Measurements from ENCODE around the gene PTCD1. TPM values are rescaled to one million over a fixed set of nuclear protein-coding genes. Genes with fewer than 3 reads are reported as not detected.
A peak's percentile ranks its signal among the peaks of the same experiment; 100 is the strongest.

Gene PTCD1
- total and polyA plus RNA-seq, 2 experiments from 2014 or later: 12.2 to 13.4 TPM

- Histone ChIP-seq H4K20me1 (replicated peaks; ENCODE audit: insufficient read depth) (peaks cover 23% of the 10 kb centered on the region), H3K27me3 (ENCODE audit: insufficient read depth) (no peaks in the 10 kb centered on the region), H3F3A (replicated peaks; ENCODE audit: low read depth) (peaks cover 11% of the 10 kb centered on the region; the same call in 1 of the 2 replicates), H2AFZ (no peak overlapping the region), H3K4me3 (no peak overlapping the region), H3K4me1 (ENCODE audit: insufficient read depth) (no peaks in the 10 kb centered on the region), H3K27ac (ENCODE audit: low read depth) (no peak overlapping the region), H3K36me3 (ENCODE audit: insufficient read depth) (peaks cover 51% of the 10 kb centered on the region), H3K9me2 (ENCODE audit: insufficient read depth) (no peaks in the 10 kb centered on the region), H3K4me2 (no peak overlapping the region), H3K79me2 (replicated peaks; ENCODE audit: insufficient read depth) (peaks cover 9% of the 10 kb centered on the region; the same call in 1 of the 2 replicates)
- Mint-ChIP-seq H3K27me3 (ENCODE audit: insufficient read depth, low read depth, poor library complexity) (peaks cover 11% of the 10 kb centered on the region), H3K4me3 (no peak overlapping the region), H3K9me3 (no peaks in the 10 kb centered on the region), H3K4me1 (no peaks in the 10 kb centered on the region), H3K36me3 (ENCODE audit: low read depth) (peaks cover 94% of the 10 kb centered on the region), H3K27ac (no peak overlapping the region)
- TF ChIP-seq CTCF (conservative IDR thresholded peaks at IDR 0.05; ENCODE audit: low read depth in 2 of 2) (peak; percentile 17 to 50; a peak in 2 of 4 replicates), EZH2 (IDR thresholded peaks at IDR 0.05; ENCODE audit: low read depth, unreplicated experiment) (no peak)
- ATAC-seq (no peak), DNase-seq (ENCODE audit: low spot score) (peak; percentile 30)
Measured at GRCh38 chr7:99447943-99448342, 9.3 kb upstream of the PTCD1 start.

GRCh38 chr7:99446096-99446495, 7.5 kb upstream of the PTCD1 start:
- ATAC-seq (no peak), DNase-seq (ENCODE audit: low spot score) (no peak)
- no peaks in the 10 kb centered on the region for H3K9me2 ChIP-seq (ENCODE audit: insufficient read depth)
- TF ChIP-seq POLR2AphosphoS5 (IDR thresholded peaks at IDR 0.05; ENCODE audit: low read depth) (no peak), REST (IDR thresholded peaks at IDR 0.05; ENCODE audit: unreplicated experiment) (no peak), ZNF331 (CRISPR knock-in tag; IDR thresholded peaks at IDR 0.05; ENCODE audit: low read depth) (no peak), NANOG (IDR thresholded peaks at IDR 0.05; ENCODE audit: borderline replicate concordance) (no peak), ZNF114 (CRISPR knock-in tag; IDR thresholded peaks at IDR 0.05) (no peak), ETS1 (IDR thresholded peaks at IDR 0.05) (no peak)
- no peak overlapping the region for H3K4me3 Mint-ChIP-seq
- H4K20me1 ChIP-seq (replicated peaks; ENCODE audit: insufficient read depth): peaks cover 34% of the 10 kb centered on the region
- H3K27me3 Mint-ChIP-seq (ENCODE audit: insufficient read depth, low read depth, poor library complexity): peaks cover 13% of the 10 kb centered on the region
- H3K27ac Mint-ChIP-seq: no peak overlapping the region
- peaks cover 55% of the 10 kb centered on the region for H3K36me3 ChIP-seq (ENCODE audit: insufficient read depth)
- H3K27me3 ChIP-seq (ENCODE audit: insufficient read depth): no peaks in the 10 kb centered on the region
- no peaks in the 10 kb centered on the region for H3K9me3 Mint-ChIP-seq
- H3K4me3 ChIP-seq: no peak overlapping the region
- H3K27ac ChIP-seq (ENCODE audit: low read depth): no peak overlapping the region
- peaks cover 93% of the 10 kb centered on the region for H3K36me3 Mint-ChIP-seq (ENCODE audit: low read depth)
- no peak overlapping the region for H2AFZ ChIP-seq
- peaks cover 9% of the 10 kb centered on the region for H3K4me1 Mint-ChIP-seq
- H3K4me2 ChIP-seq: no peak overlapping the region
- H3F3A ChIP-seq (replicated peaks; ENCODE audit: low read depth): peaks cover 15% of the 10 kb centered on the region; the same call in 1 of the 2 replicates
- peaks cover 24% of the 10 kb centered on the region for H3K79me2 ChIP-seq (replicated peaks; ENCODE audit: insufficient read depth)
- peaks cover 9% of the 10 kb centered on the region; the same call in 1 of the 2 replicates for H3K4me1 ChIP-seq (ENCODE audit: insufficient read depth)

All from GM23338 (cell line).